ENCODE results near the gene EDIL3. TPM values are rescaled to one million over a fixed set of nuclear protein-coding genes. Genes with fewer than 3 reads are reported as not detected.
"Not testable (repeated sequence)": the region's sequence is repeated elsewhere in the genome, so short reads cannot be mapped to it uniquely, and the experiment has no call there.

The EDIL3 gene
- total RNA-seq, 2 experiments from 2014 or later: not detected

DNA sequence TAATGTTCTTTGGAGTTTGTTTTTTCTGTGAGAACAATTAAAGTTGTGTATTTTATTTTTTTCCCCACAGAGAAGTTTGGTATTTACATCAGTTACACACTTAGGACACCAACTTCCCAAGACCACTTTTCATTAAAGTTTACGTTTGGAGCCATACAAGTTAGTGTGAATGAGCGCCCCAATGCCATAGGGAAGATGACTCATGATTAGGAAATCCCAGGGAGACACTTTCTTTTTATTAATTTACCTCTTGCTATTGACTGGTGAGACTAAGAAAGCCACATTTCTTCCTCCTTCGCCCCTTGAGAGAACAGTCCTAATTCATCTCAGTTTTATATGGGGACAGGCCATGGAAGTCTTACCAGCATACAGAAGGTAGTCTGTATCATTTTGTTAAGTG is 57.1 kb downstream of the EDIL3 start:
- Mint-ChIP-seq H3K27ac (no peak overlapping the region), H3K4me1 (ENCODE audit: low read depth) (no peaks in the 10 kb centered on the region), H3K9me3 (peaks cover under 1% of the 10 kb centered on the region), H3K4me3 (no peak overlapping the region), H3K27me3 (no peaks in the 10 kb centered on the region), H3K36me3 (ENCODE audit: low read depth) (no peaks in the 10 kb centered on the region)
- intact Hi-C loops (cut with micrococcal nuclease): no loop called here
- TF ChIP-seq CTCF (IDR thresholded peaks at IDR 0.05): no peak
- POLR2A ChIA-PET: no interaction called here
- CTCF ChIA-PET: no interaction called here
- ATAC-seq: no peak
- no peak for DNase-seq

DNA sequence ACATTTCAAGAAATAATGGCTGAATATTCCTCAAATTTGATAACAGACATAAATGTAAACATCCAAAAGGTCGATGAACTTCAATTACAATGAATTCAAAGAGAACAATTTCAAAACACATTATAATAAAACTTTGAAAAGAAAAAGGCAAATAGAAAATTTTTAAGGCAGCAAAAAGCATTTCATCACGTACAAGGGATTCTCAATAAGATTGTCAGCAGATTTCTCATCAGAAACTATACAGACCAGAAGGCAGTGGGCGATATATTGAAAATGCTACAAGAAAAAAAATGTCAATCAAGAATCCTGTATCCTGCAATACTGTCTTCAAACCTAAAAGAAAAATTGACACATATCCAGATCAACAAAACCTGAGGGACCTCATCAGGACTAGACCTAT is 62.0 kb downstream of the EDIL3 start:
- ATAC-seq: no peak
- peaks cover 16% of the 10 kb centered on the region for H3K9me3 Mint-ChIP-seq
- POLR2A ChIA-PET: no interaction called here

DNA sequence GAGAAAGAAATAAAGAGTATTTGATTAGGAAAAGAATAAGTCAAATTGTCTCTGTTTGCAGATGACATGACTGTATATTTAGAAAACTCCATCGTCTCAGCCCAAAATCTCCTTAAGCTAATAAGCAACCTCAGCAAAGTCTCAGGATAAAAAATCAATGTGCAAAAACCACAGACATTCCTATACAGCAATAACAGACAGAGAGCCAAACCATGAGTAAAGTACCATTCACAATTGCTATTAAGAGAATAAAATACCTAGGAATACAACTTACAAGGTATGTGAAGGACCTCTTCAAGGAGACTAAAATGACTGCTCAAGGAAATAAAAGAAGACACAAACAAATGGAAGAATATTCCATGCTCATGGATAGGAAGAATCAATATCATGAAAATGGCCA is 66.9 kb downstream of the EDIL3 start:
- H3K36me3 Mint-ChIP-seq (ENCODE audit: low read depth); intact Hi-C loops (cut with micrococcal nuclease); H3K4me3 Mint-ChIP-seq; POLR2A ChIA-PET; H3K27ac Mint-ChIP-seq; CTCF ChIA-PET; ATAC-seq; H3K4me1 Mint-ChIP-seq (ENCODE audit: low read depth); H3K27me3 Mint-ChIP-seq; DNase-seq: not testable (repeated sequence)
- peaks cover 17% of the 10 kb centered on the region for H3K9me3 Mint-ChIP-seq

More for the DNA sequence above, 62.0 kb downstream of the EDIL3 start:
- Mint-ChIP-seq H3K4me1 (ENCODE audit: low read depth) (no peaks in the 10 kb centered on the region), H3K27ac (no peak overlapping the region), H3K27me3 (no peaks in the 10 kb centered on the region), H3K4me3 (no peak overlapping the region), H3K36me3 (ENCODE audit: low read depth) (no peaks in the 10 kb centered on the region)
- TF ChIP-seq CTCF (IDR thresholded peaks at IDR 0.05): no peak
- CTCF ChIA-PET: no interaction called here
- no peak for DNase-seq
- intact Hi-C loops (cut with micrococcal nuclease): no loop called here

DNA sequence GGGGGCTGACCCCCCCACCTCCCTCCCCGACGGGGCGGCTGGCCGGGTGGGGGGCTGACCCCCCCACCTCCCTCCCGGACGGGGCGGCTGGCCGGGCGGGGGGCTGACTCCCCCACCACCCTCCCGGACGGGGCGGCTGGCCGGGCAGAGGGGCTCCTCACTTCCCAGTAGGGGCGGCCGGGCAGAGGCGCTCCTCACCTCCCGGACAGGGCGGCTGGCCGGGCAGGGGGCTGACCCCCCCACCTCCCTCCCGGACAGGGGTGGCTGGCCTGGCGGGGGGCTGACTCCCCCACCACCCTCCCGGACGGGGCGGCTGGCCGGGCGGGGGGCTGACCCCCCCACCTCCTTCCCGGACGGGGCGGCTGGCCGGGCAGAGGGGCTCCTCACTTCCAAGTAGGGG is 72.4 kb downstream of the EDIL3 start:
- H3K9me3 Mint-ChIP-seq; H3K27me3 Mint-ChIP-seq; H3K27ac Mint-ChIP-seq; CTCF ChIA-PET; DNase-seq; H3K4me3 Mint-ChIP-seq; H3K4me1 Mint-ChIP-seq (ENCODE audit: low read depth); intact Hi-C loops (cut with micrococcal nuclease); POLR2A ChIA-PET; ATAC-seq; H3K36me3 Mint-ChIP-seq (ENCODE audit: low read depth): not testable (repeated sequence)

- H3K4me3 Mint-ChIP-seq; CTCF ChIA-PET; H3K4me1 Mint-ChIP-seq (ENCODE audit: low read depth); H3K27me3 Mint-ChIP-seq; H3K36me3 Mint-ChIP-seq (ENCODE audit: low read depth); ATAC-seq; intact Hi-C loops (cut with micrococcal nuclease); H3K27ac Mint-ChIP-seq; H3K9me3 Mint-ChIP-seq; POLR2A ChIA-PET; DNase-seq: not testable (repeated sequence)
Observed at GRCh38 chr5:84309850-84310249, 74.8 kb downstream of the EDIL3 start.

DNA sequence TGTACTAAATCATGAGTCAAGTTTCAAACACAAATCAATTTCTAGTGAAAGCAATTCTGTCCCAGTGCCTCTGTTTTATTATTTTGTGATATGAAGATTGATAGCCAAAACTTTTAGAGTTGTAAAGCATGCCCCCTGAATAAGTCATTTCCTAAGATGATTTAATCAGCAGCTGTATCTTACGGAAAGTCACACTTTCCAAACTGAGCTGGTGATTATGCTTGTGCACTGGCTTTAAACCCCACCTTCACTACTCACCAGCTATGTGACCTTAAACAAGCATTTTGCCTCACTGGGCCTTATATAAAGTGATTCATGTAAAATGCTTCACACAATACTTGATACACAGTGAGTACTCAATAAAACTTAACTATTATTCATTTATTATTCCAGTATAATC is 78.1 kb downstream of the EDIL3 start:
- no peaks in the 10 kb centered on the region for H3K9me3 Mint-ChIP-seq
- CTCF ChIA-PET: no interaction called here
- H3K36me3 Mint-ChIP-seq (ENCODE audit: low read depth): no peaks in the 10 kb centered on the region
- intact Hi-C loops (cut with micrococcal nuclease): no loop called here
- POLR2A ChIA-PET: no interaction called here
- H3K27me3 Mint-ChIP-seq: no peaks in the 10 kb centered on the region
- ATAC-seq (no peak), DNase-seq (no peak)
- TF ChIP-seq CTCF (IDR thresholded peaks at IDR 0.05): no peak
- no peak overlapping the region for H3K4me3 Mint-ChIP-seq
- no peaks in the 10 kb centered on the region for H3K4me1 Mint-ChIP-seq (ENCODE audit: low read depth)
- H3K27ac Mint-ChIP-seq: no peak overlapping the region

- ATAC-seq (no peak), DNase-seq (no peak)
- intact Hi-C loops (cut with micrococcal nuclease): no loop called here
- H3K4me1 Mint-ChIP-seq (ENCODE audit: low read depth): no peaks in the 10 kb centered on the region
- POLR2A ChIA-PET: no interaction called here
- CTCF ChIA-PET: no interaction called here
- H3K9me3 Mint-ChIP-seq: no peaks in the 10 kb centered on the region
- H3K36me3 Mint-ChIP-seq (ENCODE audit: low read depth): no peaks in the 10 kb centered on the region
- H3K4me3 Mint-ChIP-seq: no peak overlapping the region
- H3K27me3 Mint-ChIP-seq: no peaks in the 10 kb centered on the region
- no peak overlapping the region for H3K27ac Mint-ChIP-seq
- no peak for TF ChIP-seq CTCF (IDR thresholded peaks at IDR 0.05)
Observed at GRCh38 chr5:84304599-84304998, 80.1 kb downstream of the EDIL3 start.
